PC-9 (cell line): ENCODE results near the gene LBP. TPM values are rescaled to one million over a fixed set of nuclear protein-coding genes. Genes with fewer than 3 reads are reported as not detected.

ENCODE experiments used
- BruUV-seq: library from RNA; stranded (reverse); fragments of 400-500 nt; replicated peaks from 2 replicates; lab custom pipeline; 2021; lab: Mats Ljungman, UMichigan
- CTCF ChIA-PET: fragments of 300-600 bp; sonication (Branson Sonifier 250); formaldehyde crosslinking; loops from one replicate; lab custom pipeline; 2022; ENCODE audit warnings: antibody characterized with exemption; lab: Charles Lee
- POLR2A ChIA-PET: fragments of 300-600 bp; sonication (Branson Sonifier 250); formaldehyde crosslinking; loops from one replicate; lab custom pipeline; 2022; ENCODE audit warnings: antibody characterized with exemption; ENCODE audit not compliant: unreplicated experiment; lab: Charles Lee
- DNase-seq, 2 experiments: peaks; one replicate each; pipeline versions ENCODE4 v3.0.0 to v3.0.0-alpha.2; 2015 to 2022; ENCODE audit warnings: mixed read lengths in 1 of 2
- H2AFZ ChIP-seq: fragments of 200-600 bp; sonication (generic); 2 replicates; pipeline ENCODE4 v1.8.1; 2017; ENCODE audit warnings: antibody characterized with exemption
- H3F3A ChIP-seq: fragments of 200-600 bp; sonication (generic); 2 replicates; pipeline ENCODE4 v1.8.1; 2017; ENCODE audit warnings: antibody characterized with exemption, mild to moderate bottlenecking, low read depth; ENCODE audit not compliant: insufficient read depth
- H3K27ac ChIP-seq: fragments of 200-600 bp; sonication (generic); 2 replicates; pipeline ENCODE4 v1.6.1; 2016; ENCODE audit warnings: mixed run types
- H3K27me3 ChIP-seq: fragments of 200-600 bp; sonication (generic); 2 replicates; pipeline ENCODE4 v1.6.1; 2016; ENCODE audit warnings: low read depth, mixed run types; ENCODE audit not compliant: insufficient read depth
- H3K36me3 ChIP-seq: fragments of 200-600 bp; sonication (generic); 2 replicates; pipeline ENCODE4 v1.6.1; 2016; ENCODE audit warnings: low read depth, mixed run types
- H3K4me1 ChIP-seq: fragments of 200-600 bp; sonication (generic); replicated peaks from 2 replicates; pipeline ENCODE4 v1.6.1; 2016; ENCODE audit warnings: mixed run types; ENCODE audit not compliant: insufficient read depth
- H3K4me2 ChIP-seq: fragments of 200-600 bp; sonication (generic); 2 replicates; pipeline ENCODE4 v1.6.1; 2017; ENCODE audit warnings: mixed run types
- H3K4me3 ChIP-seq: fragments of 200-600 bp; sonication (generic); 2 replicates; pipeline ENCODE4 v1.6.1; 2016; ENCODE audit warnings: mixed run types
- H3K79me2 ChIP-seq: fragments of 200-600 bp; sonication (generic); 2 replicates; pipeline ENCODE4 v1.6.1; 2017; ENCODE audit warnings: low read depth, mixed run types
- H3K9me2 ChIP-seq: fragments of 200-600 bp; sonication (generic); 2 replicates; pipeline ENCODE4 v1.8.1; 2017; ENCODE audit warnings: mild to moderate bottlenecking; ENCODE audit not compliant: insufficient read depth
- H3K9me3 ChIP-seq: fragments of 200-600 bp; sonication (generic); 2 replicates; pipeline ENCODE4 v1.8.1; 2016; ENCODE audit warnings: low read depth; ENCODE audit not compliant: insufficient read depth
- H4K20me1 ChIP-seq: fragments of 200-600 bp; sonication (generic); 2 replicates; pipeline ENCODE4 v1.8.1; 2017; ENCODE audit not compliant: insufficient read depth
- EZH2 ChIP-seq: fragments of 200-600 bp; sonication (generic); IDR thresholded peaks from 2 replicates; pipeline ENCODE4 v1.8.0; 2017; ENCODE audit warnings: antibody characterized with exemption, low read depth
- intact Hi-C: fragments of 100-400 bp; cut with micrococcal nuclease; formaldehyde crosslinking; loops from one replicate; pipeline ENCODE4 v1.10.0; 2022; ENCODE audit not compliant: unreplicated experiment
- total RNA-seq: library from RNA; stranded (reverse); gene quantifications from 2 replicates; pipeline ENCODE4 v1.2.3, GENCODE V29; 2021
- TF ChIP-seq, protein P1 (sequence below): fragments of 200-600 bp; sonication (generic); conservative IDR thresholded peaks from 2 replicates; pipeline ENCODE4 v1.6.1; 2017; ENCODE audit warnings: mixed run types, antibody characterized with exemption, mild to moderate bottlenecking, moderate library complexity

Gene LBP
- total RNA-seq, 1 experiment from 2014 or later: not detected

DNA sequence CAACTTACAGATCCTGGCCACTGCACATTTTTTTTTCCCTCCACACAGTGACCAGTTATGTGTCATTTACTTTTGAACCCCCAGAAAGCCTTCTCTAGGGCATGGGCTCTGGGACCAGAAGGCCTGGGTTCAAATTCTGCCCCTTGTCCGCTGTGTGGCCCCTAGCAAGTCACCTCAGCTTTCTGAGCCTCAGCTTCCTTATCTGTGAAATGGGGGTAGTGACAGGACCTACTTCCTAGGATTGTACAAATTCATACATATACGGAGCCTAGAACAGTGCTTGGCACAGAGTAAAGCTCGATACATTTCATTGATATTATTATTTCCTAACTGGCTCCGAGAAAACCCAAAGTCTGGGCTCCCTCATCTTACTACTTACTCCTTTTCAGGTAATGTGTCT lies 40.7 kb upstream of the LBP start:
- POLR2A ChIA-PET: interaction anchor here (0.6 kb wide), 1 partner anchor 91 kb away, joined by 11 read pairs; no protein-coding TSS in a partner anchor
- H3K4me3 ChIP-seq: no peak overlapping the region
- H3K9me3 ChIP-seq: no peaks in the 10 kb centered on the region
- CTCF ChIA-PET: interaction anchor here (0.6 kb wide), 2 partner anchors 84 to 195 kb away, joined by 11 to 13 read pairs; no protein-coding TSS in a partner anchor
- H3K4me2 ChIP-seq: no peak overlapping the region
- H3F3A ChIP-seq: 0 out of 2 replicates have a peak, but pooled peaks cover 4% of the 10 kb centered on the region
- no peaks in the 10 kb centered on the region for H4K20me1 ChIP-seq
- no peaks in the 10 kb centered on the region for H3K79me2 ChIP-seq
- H3K27ac ChIP-seq: no peak overlapping the region
- H3K36me3 ChIP-seq: no peaks in the 10 kb centered on the region
- H2AFZ ChIP-seq: no peak overlapping the region
- no peak for DNase-seq
- intact Hi-C loops: loop anchor here (5.0 kb wide), 1 partner anchor 73 kb away; no protein-coding TSS in a partner anchor
- H3K27me3 ChIP-seq: peaks cover 24% of the 10 kb centered on the region; the same call in 1 of the 2 replicates
- BruUV-seq: no TSS peak
- H3K9me2 ChIP-seq: no peaks in the 10 kb centered on the region
- H3K4me1 ChIP-seq: peaks cover 3% of the 10 kb centered on the region
- no peak for TF ChIP-seq EZH2
- TF ChIP-seq, protein P1, sequence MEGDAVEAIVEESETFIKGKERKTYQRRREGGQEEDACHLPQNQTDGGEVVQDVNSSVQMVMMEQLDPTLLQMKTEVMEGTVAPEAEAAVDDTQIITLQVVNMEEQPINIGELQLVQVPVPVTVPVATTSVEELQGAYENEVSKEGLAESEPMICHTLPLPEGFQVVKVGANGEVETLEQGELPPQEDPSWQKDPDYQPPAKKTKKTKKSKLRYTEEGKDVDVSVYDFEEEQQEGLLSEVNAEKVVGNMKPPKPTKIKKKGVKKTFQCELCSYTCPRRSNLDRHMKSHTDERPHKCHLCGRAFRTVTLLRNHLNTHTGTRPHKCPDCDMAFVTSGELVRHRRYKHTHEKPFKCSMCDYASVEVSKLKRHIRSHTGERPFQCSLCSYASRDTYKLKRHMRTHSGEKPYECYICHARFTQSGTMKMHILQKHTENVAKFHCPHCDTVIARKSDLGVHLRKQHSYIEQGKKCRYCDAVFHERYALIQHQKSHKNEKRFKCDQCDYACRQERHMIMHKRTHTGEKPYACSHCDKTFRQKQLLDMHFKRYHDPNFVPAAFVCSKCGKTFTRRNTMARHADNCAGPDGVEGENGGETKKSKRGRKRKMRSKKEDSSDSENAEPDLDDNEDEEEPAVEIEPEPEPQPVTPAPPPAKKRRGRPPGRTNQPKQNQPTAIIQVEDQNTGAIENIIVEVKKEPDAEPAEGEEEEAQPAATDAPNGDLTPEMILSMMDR: no peak

DNA sequence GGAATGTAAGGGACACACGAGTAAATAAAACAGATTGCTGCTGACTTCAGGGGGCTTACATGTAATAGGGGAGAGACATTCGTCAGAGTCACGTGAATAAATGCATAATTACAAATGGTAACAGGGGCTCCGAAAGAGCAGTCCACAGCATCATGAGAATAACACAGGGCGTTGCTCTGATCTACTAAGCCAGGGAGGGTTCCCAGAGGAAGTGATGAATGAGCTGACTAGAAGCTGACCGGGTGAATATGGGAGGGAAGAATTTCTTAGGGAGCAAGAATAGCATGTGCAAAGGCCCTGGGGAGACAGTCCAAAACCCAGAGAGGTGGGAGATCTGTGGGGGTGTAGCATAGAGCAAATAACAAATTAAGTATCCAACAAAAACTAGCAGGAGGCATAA lies 39.9 kb upstream of the LBP start:
- Histone ChIP-seq H3K27ac (no peak overlapping the region), H3K9me3 (no peaks in the 10 kb centered on the region), H3K4me3 (no peak overlapping the region), H4K20me1 (no peaks in the 10 kb centered on the region), H3K79me2 (no peaks in the 10 kb centered on the region), H3K4me1 (no peaks in the 10 kb centered on the region), H2AFZ (no peak overlapping the region), H3F3A (0 out of 2 replicates have a peak, but pooled peaks cover 4% of the 10 kb centered on the region), H3K36me3 (no peaks in the 10 kb centered on the region), H3K4me2 (no peak overlapping the region), H3K9me2 (no peaks in the 10 kb centered on the region), H3K27me3 (peaks cover 30% of the 10 kb centered on the region)
- ChIA-PET POLR2A (no interaction called here), CTCF (no interaction called here)
- TF ChIP-seq, protein P1: no peak
- no peak for TF ChIP-seq EZH2
- intact Hi-C loops: loop anchor here (5.0 kb wide), 1 partner anchor 74 kb away; no protein-coding TSS in a partner anchor
- no peak for DNase-seq
- no TSS peak for BruUV-seq

DNA sequence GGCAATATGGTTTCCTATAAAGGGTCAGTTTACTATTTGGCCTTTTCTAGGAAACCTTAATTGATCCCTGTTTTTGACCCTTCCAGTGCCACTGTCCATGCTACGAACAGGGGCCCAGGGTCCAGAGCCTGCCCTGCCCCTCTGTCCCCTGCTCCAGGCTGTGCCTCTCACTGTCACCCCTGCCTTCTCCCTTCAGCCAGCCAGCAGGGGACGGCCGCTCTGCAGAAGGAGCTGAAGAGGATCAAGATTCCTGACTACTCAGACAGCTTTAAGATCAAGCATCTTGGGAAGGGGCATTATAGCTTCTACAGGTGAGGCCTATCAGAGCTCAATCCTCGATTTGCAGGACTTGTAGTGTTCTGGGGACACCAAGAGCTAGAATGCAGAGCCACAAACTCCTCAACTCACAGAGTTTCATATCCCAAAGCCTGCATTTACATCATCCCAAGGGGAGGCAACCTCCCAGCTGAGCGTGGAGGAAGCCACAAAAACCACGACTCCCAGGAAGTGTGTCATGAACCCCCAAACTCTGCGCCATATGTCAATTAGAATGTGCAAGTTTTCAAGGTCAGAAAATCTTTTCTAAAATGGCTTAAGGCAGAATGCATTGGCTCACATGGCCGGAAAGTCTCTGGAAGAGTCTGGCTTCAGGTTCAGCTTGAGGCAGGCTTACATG lies 38.8 kb upstream of the LBP start:
- no TSS peak for BruUV-seq
- TF ChIP-seq, protein P1: no peak
- TF ChIP-seq EZH2: no peak
- intact Hi-C loops: loop anchor here (5.0 kb wide), 1 partner anchor 75 kb away; no protein-coding TSS in a partner anchor

More for the DNA sequence above, 38.8 kb upstream of the LBP start:
- no peak for DNase-seq
- H3K27ac ChIP-seq: no peak overlapping the region
- H3K79me2 ChIP-seq: no peaks in the 10 kb centered on the region
- POLR2A ChIA-PET: interaction anchor here (0.8 kb wide), 1 partner anchor 167 kb away, joined by 3 read pairs; no protein-coding TSS in a partner anchor
- H3K36me3 ChIP-seq: no peaks in the 10 kb centered on the region
- no peak overlapping the region for H3K4me3 ChIP-seq
- H2AFZ ChIP-seq: no peak overlapping the region
- H3K27me3 ChIP-seq: peaks cover 40% of the 10 kb centered on the region
- H3K4me1 ChIP-seq: no peaks in the 10 kb centered on the region
- H3K9me3 ChIP-seq: no peaks in the 10 kb centered on the region
- no peaks in the 10 kb centered on the region for H3K9me2 ChIP-seq
- no peak overlapping the region for H3K4me2 ChIP-seq
- H4K20me1 ChIP-seq: no peaks in the 10 kb centered on the region
- 0 out of 2 replicates have a peak, but pooled peaks cover 4% of the 10 kb centered on the region for H3F3A ChIP-seq
- CTCF ChIA-PET: no interaction called here
